IPS-18c (cell line): ENCODE measurements around the gene MEX3D.

Experiments used
- H3K4me3 ChIP-seq: 2 replicates; pipeline ENCODE4 v1.7.0; 2013; ENCODE audit warnings: low read depth, mild to moderate bottlenecking, low read length, moderate library complexity; ENCODE audit not compliant: insufficient read depth
- H3K9me3 ChIP-seq: one replicate; pipeline ENCODE4 v1.6.1; 2013; ENCODE audit warnings: mild to moderate bottlenecking, low read length, moderate library complexity; ENCODE audit not compliant: control insufficient read depth, insufficient read depth

The MEX3D gene

DNA sequence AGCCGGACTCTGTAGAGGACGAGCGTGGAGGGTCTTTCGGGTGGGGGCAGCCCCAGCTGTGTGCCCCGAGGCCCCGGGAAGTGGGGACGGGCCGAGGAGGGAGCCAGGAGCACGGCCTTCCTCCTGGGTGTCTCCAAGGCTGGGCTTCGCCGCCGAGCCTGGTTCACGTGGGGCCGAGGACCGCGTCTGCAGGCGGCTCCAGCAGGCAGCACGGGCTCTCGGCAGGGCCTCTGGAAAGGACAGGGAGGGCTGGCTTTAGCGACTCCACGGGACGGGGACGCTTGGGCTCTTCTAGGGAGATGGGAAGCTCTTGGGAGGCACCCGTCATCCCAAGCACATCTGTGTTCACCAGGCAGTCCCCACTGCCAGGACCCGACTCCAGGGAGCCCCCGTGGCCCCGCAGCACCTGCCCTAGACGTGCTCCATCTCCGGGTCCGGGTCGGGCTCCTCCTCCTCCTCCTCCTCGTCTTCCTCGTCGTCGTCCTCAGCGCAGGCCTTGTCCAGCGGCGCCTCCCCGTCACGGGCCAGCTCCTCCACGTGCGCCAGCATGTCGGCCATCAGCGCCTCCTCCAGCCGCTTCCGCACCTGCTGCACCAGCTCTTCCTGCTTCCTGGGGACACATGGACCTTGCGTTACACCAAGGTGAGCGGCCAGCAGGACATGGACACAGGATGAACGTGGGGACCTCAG is 9.9 kb upstream of the MEX3D start:
- H3K4me3 ChIP-seq, result no peak overlapping the region
- no peaks in the 10 kb centered on the region for H3K9me3 ChIP-seq

- H3K9me3 ChIP-seq, result no peaks in the 10 kb centered on the region
- H3K4me3 ChIP-seq, result no peak overlapping the region
Observed at GRCh38 chr19:1577090-1577928, 9.2 kb upstream of the MEX3D start.

DNA sequence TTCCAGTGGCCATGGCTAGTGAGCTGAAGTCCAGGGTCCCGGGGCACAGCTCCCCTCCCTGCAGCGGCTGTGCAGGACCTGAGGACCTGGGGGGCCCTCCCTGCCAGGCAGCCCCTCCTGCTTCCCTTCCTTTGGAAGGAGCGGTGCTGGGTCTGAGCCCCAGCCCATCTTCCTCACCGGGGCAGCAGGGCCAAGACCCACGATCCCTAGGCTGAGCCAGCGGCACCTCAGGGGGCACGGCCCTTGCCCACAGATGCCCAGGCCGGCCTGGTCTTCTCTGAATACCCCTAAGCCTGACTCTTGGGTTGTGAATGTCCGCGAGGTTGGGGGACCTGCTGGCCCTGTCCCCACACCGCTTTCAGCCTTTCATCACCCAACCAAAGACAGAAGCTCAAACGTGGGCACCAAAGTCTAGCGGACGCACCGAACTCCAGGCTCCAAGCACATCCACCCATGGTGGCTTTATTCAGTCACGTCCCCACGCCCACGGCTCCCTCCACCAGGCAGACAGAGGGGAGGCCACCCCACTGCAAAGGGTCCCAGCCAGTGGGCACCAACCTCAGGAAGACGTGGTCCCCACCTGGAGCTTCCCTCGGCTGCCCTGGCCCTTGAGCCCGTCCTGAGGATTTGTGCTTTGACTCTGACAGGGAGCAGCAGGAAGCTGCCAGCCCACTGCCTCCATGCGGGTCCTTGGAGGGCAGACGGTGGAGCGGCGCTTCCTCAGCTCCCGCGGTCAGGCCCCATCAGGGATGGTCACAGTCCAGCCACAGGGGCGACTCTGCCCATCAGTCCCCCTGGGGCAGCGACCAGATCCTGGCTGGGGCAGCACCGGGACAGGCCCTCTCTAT is 8.3 kb upstream of the MEX3D start:
- H3K4me3 ChIP-seq, result no peak overlapping the region
- H3K9me3 ChIP-seq, result no peaks in the 10 kb centered on the region

DNA sequence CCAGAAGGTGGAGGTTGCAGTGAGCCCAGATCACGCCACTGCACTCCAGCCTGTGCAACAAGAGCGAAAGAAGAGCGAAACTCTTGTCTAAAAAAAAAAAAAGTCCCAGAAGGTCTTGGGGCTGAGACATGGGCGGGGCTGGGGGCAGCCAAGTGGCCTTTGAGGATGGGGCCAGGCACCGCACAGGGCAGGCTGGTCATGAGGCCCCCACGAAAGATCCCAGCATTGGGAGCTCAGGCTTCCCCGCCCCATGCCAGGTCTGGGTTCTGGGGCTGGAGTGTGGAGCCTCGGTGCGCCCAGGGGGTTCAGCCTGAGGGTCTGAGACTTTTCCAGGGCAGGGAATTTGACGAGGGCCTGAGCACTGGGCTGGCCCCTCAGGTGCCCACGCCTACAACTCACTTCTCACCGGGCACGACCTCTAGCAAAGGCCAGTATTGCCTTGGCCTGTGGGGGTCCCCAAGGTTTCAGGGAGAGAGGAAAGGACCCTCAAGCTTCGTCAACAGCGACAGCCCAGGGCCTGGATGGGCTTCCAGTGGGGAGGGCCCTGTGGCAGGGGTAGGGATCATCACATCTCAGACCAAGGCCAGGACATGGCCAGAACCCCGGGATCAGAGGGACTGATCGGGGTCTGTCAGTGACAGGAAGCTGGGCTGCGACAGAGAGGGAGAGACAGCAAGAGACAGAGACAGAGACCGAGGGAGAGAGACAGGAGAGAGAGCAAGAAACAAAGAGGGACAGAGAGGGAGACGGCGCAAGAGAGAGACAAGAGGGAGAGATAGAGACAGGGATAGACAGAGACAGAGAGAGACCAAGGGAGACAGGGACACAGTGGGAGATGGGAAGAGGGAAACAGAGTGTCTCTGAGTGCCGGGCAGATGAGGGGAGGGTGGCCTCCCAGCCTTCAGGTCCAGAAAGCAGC is 7.5 kb upstream of the MEX3D start:
- Histone ChIP-seq H3K9me3 (peaks cover 2% of the 10 kb centered on the region), H3K4me3 (no peak overlapping the region)

- Histone ChIP-seq H3K4me3 (no peak overlapping the region), H3K9me3 (peaks cover 2% of the 10 kb centered on the region)
Observed at GRCh38 chr19:1574354-1575136, 6.4 kb upstream of the MEX3D start.

- H3K9me3 ChIP-seq, result peaks cover 6% of the 10 kb centered on the region
- H3K4me3 ChIP-seq, result no peak overlapping the region
Observed at GRCh38 chr19:1572795-1573194, 4.7 kb upstream of the MEX3D start.

DNA sequence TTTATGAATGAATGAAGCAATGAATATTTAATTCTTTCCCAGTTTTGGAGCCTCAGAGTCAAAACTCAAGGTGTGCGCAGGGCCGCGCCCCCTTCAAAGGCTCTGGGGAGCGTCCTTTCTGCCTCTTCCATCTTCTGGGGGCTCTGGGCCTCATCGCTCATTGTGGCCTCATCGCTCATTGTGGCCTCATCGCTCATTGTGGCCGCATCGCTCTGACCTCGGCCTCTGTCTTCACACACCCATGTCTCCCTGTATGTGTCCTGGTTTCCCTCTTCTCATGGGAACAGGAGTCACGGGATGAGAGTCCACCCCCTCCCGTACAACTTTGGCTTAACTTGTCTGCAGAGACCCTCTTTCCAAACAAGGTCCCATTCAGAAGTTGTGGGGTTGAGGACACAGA is 3.2 kb upstream of the MEX3D start:
- Histone ChIP-seq H3K9me3 (peaks cover 6% of the 10 kb centered on the region), H3K4me3 (no peak overlapping the region)

DNA sequence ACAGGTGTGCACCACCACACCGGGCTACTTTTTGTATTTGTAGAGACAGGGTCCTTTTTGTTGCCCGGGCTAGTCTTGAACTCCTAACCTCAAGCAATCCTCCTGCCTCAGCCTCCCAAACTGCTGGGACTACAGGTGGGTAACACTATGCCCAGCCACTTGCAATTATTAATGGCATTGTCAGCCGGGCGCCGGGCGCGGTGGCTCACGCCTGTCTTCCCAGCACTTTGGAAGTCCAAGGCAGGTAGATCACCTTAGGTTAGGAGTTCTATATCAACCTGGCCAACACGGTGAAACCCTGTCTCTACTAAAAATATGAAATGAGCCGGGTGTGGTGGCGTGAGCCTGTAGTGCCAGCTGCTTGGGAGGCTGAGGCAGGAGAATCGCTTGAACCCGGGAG is 2.7 kb upstream of the MEX3D start:
- Histone ChIP-seq H3K9me3 (peaks cover 6% of the 10 kb centered on the region), H3K4me3 (no peak overlapping the region)

GRCh38 chr19:1569997-1570396 is 1.9 kb upstream of the MEX3D start:
- peaks cover 6% of the 10 kb centered on the region for H3K9me3 ChIP-seq

DNA sequence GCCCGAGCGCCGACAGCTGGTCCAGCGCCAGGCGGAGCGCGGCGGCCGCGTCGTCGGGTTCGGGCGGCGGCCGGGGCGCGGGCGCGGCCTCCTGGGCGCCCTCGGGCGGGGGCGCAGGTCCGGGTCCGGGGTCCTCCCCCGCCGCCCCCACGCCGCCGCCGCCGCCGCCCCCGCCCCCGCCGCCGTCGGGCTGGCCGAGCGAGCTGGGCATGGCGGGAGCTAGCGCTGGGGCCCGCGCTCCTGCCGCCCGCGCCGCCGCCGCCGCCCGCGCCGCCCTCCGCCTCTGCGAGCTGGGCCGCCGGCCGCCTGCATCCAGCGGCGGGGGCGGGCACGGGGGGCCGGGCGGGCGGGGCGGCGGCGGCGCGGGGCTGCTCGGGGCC is 287 bp downstream of the MEX3D start:
- no peak overlapping the region for H3K4me3 ChIP-seq

More at GRCh38 chr19:1569997-1570396, 1.9 kb upstream of the MEX3D start:
- no peak overlapping the region for H3K4me3 ChIP-seq

GRCh38 chr19:1567116-1567847 is 843 bp downstream of the MEX3D start:
- H3K4me3 ChIP-seq, result peak overlapping the region; percentile 82
- H3K9me3 ChIP-seq, result peaks cover 6% of the 10 kb centered on the region

More for the DNA sequence above, 287 bp downstream of the MEX3D start:
- peaks cover 6% of the 10 kb centered on the region for H3K9me3 ChIP-seq

DNA sequence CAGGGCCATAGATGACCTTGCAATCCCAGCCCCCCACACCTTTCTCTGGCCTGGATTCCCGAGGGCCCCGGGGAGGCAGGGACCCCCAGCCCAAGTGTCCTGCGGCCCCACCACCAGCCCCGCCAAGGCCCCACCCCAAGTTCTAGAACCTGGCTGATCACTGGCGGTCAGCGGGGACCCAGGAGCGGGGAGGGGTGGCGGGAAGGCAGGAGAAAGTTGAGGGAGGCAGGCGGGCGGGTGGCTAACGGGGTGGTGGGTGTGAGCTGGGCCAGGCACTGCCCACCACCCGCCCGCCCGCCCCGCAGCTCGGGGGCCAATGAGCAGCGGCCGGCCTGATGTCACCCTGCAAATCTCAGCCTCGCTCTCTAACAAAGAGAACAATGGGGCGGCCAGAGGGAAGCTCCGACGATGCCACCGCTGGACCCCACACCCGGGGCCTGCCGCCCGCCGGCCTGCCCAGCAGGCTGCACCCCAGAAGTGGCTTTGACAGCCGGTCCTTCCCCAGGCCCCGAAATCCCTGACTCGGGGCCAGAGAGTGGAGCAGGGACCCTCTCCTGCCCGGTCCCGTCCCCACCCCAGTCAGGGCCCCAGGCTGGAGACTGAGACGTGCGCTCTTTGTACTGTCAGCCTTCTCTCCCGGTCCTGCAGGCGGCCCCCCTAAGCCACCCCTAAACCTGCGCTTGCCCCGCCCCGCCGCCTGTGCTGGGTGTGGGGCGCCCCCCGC is 1.6 kb downstream of the MEX3D start:
- Histone ChIP-seq H3K9me3 (peaks cover 6% of the 10 kb centered on the region), H3K4me3 (peak overlapping the region; percentile 82)

- no peak overlapping the region for H3K4me3 ChIP-seq
- H3K9me3 ChIP-seq, result no peaks in the 10 kb centered on the region
Observed at GRCh38 chr19:1563251-1563650, 4.9 kb downstream of the MEX3D start.

GRCh38 chr19:1561236-1561842 is 6.8 kb downstream of the MEX3D start:
- Histone ChIP-seq H3K9me3 (peaks cover 3% of the 10 kb centered on the region), H3K4me3 (no peak overlapping the region)
